H1 (cell line): Measurements from ENCODE around the gene SERPINB13. TPM values are rescaled to one million over a fixed set of nuclear protein-coding genes. Genes with fewer than 3 reads are reported as not detected.

Source experiments
- GTF2F1 ChIP-seq: IDR thresholded peaks from 2 replicates; pipeline ENCODE4 v1.6.1; 2012; ENCODE audit warnings: low read depth, low read length, improper control_type of control experiment, borderline replicate concordance
- RNF2 ChIP-seq: fragments of 200-900, 300-1000 bp; sonication (generic); IDR thresholded peaks from 2 replicates; pipeline ENCODE4 v1.7.1; 2016; ENCODE audit warnings: borderline replicate concordance, low read depth, mild to moderate bottlenecking, antibody characterized with exemption, low read length; ENCODE audit not compliant: poor library complexity, severe bottlenecking; ENCODE audit errors: missing control alignments
- polyA plus RNA-seq, 7 experiments: library from polyadenylated mRNA; depleted of rRNA in 3 of 7; stranded (reverse) in 5 of 7; unstranded in 2 of 7; fragments of >200 nt in 5 of 7; fragments of 200-250 nt in 2 of 7; gene quantifications; 1 replicate in 5 of 7; 2 replicates in 1 of 7; 4 replicates in 1 of 7; pipeline versions ENCODE4 v1.2.1 to v1.2.3, GENCODE V29; 2011 to 2013; ENCODE audit warnings: missing spikeins in 2 of 7, mixed read lengths in 2 of 7
- total RNA-seq: library from RNA; stranded (reverse); fragmentation: NEBNext Ultra II Directional; extraction: Animal tissue kit (Norgen Biotek cat#: 25700); gene quantifications from 2 replicates; pipeline ENCODE4 v1.2.1, GENCODE V29; 2021

The SERPINB13 gene
- total and polyA plus RNA-seq, 2 of the 8 experiments (the other 6 are each of a cell fraction or from before 2014, with no cell fraction given), result not detected

- TF ChIP-seq RNF2 (no peak), GTF2F1 (no peak)
These were observed 42.1 kb upstream of the SERPINB13 start (continued) for GRCh38 chr18:63545000-63545399.
